C1 segment of cervical spinal cord (tissue), 14 donors: ENCODE results near the gene USP54.

Experiments
- DNase-seq, 14 donors: peaks; one replicate each; lab custom pipeline; 2025; lab: John Stamatoyannopoulos, UW

The USP54 gene

GRCh38 chr10:73471226-73471625 is 119.9 kb downstream of the USP54 start:
- no peak for DNase-seq

- DNase-seq, result no peak
Measured at GRCh38 chr10:73469579-73469978, 121.6 kb downstream of the USP54 start.

GRCh38 chr10:73467206-73467605 is 123.9 kb downstream of the USP54 start:
- no peak for DNase-seq

GRCh38 chr10:73465978-73466726 is 125.0 kb downstream of the USP54 start:
- no peak for DNase-seq

GRCh38 chr10:73460897-73461296 is 130.2 kb downstream of the USP54 start:
- DNase-seq, result no peak

- no peak for DNase-seq
Measured at GRCh38 chr10:73459683-73460314, 131.3 kb downstream of the USP54 start.

GRCh38 chr10:73456187-73456890 is 134.8 kb downstream of the USP54 start:
- no peak for DNase-seq

GRCh38 chr10:73449113-73449512 is 142.0 kb downstream of the USP54 start:
- DNase-seq, result no peak

- no peak for DNase-seq
Measured at GRCh38 chr10:73448384-73448783, 142.8 kb downstream of the USP54 start.
